Stomach (tissue), 4 donors: ENCODE measurements around the gene EPHB1.

Experiments
- CTCF ChIP-seq, 7 experiments: fragments of 450-650 bp in 4 of 7; fragments of 200-600 bp in 3 of 7; sonication (generic) in 3 of 7; IDR thresholded peaks; one replicate each; pipeline ENCODE4 v1.5.1; 2016 to 2019; ENCODE audit warnings: antibody characterized with exemption in 7 of 7, control low read depth in 2 of 7, mild to moderate bottlenecking in 1 of 7
- POLR2A ChIP-seq, 4 donors: fragments of 450-650 bp; IDR thresholded peaks; one replicate each; pipeline ENCODE4 v1.6.1; 2016; ENCODE audit warnings: antibody characterized with exemption in 4 of 4, control low read depth in 2 of 4, mild to moderate bottlenecking in 1 of 4, moderate library complexity in 1 of 4
- POLR2AphosphoS5 ChIP-seq, 3 donors: sonication (generic); formaldehyde crosslinking; IDR thresholded peaks; one replicate each; pipeline ENCODE4 v1.6.1; 2016; ENCODE audit warnings: antibody characterized with exemption in 3 of 3

- TF ChIP-seq CTCF (IDR thresholded peaks at IDR 0.05) (no peak), POLR2A (IDR thresholded peaks at IDR 0.05) (no peak), POLR2AphosphoS5 (IDR thresholded peaks at IDR 0.05) (no peak)
Observed at GRCh38 chr3:135214400-135214799, 419.3 kb downstream of the EPHB1 start.
